ENCODE measurements around the gene TUBGCP3. TPM values are rescaled to one million over a fixed set of nuclear protein-coding genes. Genes with fewer than 3 reads are reported as not detected.

TUBGCP3 gene
- total RNA-seq, 4 donors from 2014 or later, result 18.4 to 39.4 (median 27.4) TPM

DNA sequence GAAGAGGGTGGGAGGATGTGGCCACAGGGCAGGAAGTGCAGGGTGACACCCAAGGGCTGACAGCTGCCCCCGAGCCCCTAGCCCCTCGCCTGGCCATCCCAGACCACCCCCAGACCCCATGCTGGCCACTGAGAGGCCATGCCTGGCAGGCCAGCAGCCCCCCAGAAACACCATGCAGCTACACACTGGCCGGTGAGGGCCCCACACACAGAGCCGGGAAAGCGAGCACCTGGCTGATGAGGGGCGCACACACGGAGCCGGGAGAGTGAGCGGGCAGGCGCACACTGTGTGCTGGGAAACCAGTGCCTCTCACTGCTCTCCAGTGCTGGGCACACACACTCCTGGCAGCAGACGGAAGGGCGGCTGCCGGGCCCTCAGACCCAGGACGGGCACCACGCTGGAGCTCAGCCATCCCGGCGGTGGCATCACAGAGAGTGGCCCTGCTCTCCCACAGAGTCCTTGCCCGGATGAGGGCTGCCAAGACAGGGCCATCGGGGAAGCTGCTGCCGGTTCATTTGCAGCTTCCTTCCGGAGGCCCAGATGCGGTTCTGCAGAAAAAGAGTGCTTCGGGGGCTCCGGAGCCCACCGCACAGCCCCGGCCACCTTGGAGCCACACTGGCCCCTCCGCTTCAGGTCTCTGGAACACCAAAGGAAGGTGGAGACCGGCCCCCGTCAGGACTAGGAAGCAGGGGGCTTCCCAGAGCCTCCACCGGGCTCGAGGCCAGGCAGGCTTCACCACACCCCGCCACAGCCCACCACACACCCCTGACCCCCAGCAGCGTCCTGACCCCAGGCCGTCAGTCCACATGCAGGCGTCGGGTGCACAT is 135.4 kb downstream of the TUBGCP3 start:
- DNase-seq (ENCODE audit: low spot score) (no peak), ATAC-seq (ENCODE audit: low FRiP score) (no peak)
- no peak for TF ChIP-seq CTCF (IDR thresholded peaks at IDR 0.05)

GRCh38 chr13:112451512-112452379 is 136.2 kb downstream of the TUBGCP3 start:
- TF ChIP-seq CTCF (IDR thresholded peaks at IDR 0.05), result no peak
- DNase-seq (ENCODE audit: low spot score) (no peak), ATAC-seq (ENCODE audit: low FRiP score) (no peak)

GRCh38 chr13:112450904-112451240 is 137.1 kb downstream of the TUBGCP3 start:
- DNase-seq (ENCODE audit: low spot score) (no peak), ATAC-seq (ENCODE audit: low FRiP score) (no peak)
- TF ChIP-seq CTCF (IDR thresholded peaks at IDR 0.05), result no peak

- no peak for DNase-seq (ENCODE audit: low spot score)
- no peak for TF ChIP-seq CTCF (IDR thresholded peaks at IDR 0.05)
These were observed 137.6 kb downstream of the TUBGCP3 start for GRCh38 chr13:112450118-112450903.

DNA sequence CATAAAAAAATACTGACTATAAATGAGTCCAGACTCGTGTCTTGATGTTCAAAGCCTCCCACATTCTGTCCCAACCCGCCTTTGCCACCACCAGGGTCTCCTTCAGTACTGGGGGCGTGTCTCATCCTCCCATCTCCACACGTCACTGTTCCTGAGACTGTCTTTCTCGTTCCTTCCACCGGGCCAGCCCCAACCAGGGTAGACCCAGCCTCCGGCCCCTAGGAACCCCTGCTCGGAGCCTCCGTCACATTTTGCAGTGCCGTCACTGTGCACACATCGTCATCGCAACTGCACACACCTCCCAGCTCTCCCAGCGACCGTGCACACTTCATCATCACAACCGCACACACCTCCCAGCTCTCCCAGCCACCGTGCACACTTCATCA is 138.4 kb downstream of the TUBGCP3 start:
- ATAC-seq (ENCODE audit: low FRiP score) (no peak), DNase-seq (ENCODE audit: low spot score) (no peak)
- TF ChIP-seq CTCF (IDR thresholded peaks at IDR 0.05), result no peak

More at GRCh38 chr13:112450118-112450903, 137.6 kb downstream of the TUBGCP3 start:
- no peak for ATAC-seq (ENCODE audit: low FRiP score)

DNA sequence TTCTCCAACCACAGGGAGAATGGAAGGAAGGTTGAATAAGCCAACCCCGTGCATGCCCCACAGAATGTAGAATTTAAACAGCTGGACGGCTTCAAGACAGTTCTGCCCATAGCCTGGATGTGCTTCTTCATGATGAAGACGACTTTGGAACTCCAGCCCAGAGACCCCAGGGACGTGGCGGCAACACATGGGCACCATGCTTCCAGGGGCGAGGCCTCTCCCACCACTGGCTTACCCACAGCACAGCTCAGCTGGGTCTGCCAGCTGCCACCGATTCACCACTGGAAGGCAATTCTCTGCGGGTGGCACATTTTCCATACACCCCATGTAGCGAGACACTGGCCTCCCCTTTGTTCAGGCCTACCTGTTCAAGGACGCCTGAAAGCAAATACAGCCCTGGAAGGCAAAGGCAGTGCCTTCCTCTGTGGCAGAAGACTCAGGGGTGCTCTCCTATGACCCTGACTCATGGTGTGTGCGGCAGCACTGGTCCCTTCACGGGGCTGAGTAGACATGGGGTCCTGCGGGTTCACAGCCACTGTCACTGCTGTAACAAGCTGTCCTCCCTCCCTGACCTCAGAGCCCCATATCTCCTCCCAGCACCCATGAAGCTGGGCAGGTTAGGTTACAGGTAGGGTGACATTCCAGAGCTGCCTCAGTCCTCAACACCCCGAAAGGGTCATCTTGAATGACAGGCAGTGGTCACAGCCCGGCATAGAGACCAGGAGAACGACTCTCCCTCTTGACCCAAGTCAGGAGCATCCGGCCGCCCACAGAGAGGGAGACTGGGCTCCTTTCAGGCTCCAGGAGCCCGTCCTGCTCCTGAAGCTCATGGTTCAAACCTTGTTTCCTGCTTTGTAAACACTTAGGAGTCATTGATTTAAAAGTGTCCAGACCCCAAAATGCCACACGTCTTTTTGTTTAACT is 139.1 kb downstream of the TUBGCP3 start:
- no peak for TF ChIP-seq CTCF (IDR thresholded peaks at IDR 0.05)
- no peak for DNase-seq (ENCODE audit: low spot score)
- no peak for ATAC-seq (ENCODE audit: low FRiP score)
